Adipocyte (in vitro differentiated cells): Measurements from ENCODE around the gene NPIPB6.

Source experiments
- DNase-seq: peaks from one replicate; pipeline ENCODE4 v3.0.0-alpha.2; 2015; ENCODE audit warnings: low read depth
- H3K27me3 ChIP-seq: replicated peaks from 2 replicates; pipeline ENCODE4 v1.7.0; 2013; ENCODE audit warnings: mild to moderate bottlenecking, low read length, moderate library complexity; ENCODE audit not compliant: control insufficient read depth, insufficient read depth
- H3K36me3 ChIP-seq: 2 replicates; pipeline ENCODE4 v1.7.0; 2013; ENCODE audit warnings: low read length, mild to moderate bottlenecking, moderate library complexity; ENCODE audit not compliant: control insufficient read depth, insufficient read depth, severe bottlenecking
- H3K4me1 ChIP-seq: 2 replicates; pipeline ENCODE4 v1.7.0; 2013; ENCODE audit warnings: mild to moderate bottlenecking, low read length, moderate library complexity; ENCODE audit not compliant: control insufficient read depth, insufficient read depth
- H3K4me3 ChIP-seq: 2 replicates; pipeline ENCODE4 v1.7.0; 2013; ENCODE audit warnings: mild to moderate bottlenecking, low read length, moderate library complexity
- H3K9ac ChIP-seq: 2 replicates; pipeline ENCODE4 v1.7.0; 2013; ENCODE audit warnings: mild to moderate bottlenecking, low read length, moderate library complexity
- H3K9me3 ChIP-seq: 2 replicates; pipeline ENCODE4 v1.7.0; 2013; ENCODE audit warnings: mild to moderate bottlenecking, low read length, moderate library complexity; ENCODE audit not compliant: control insufficient read depth

Gene NPIPB6

GRCh38 chr16:28320023-28320561 is 43.2 kb downstream of the NPIPB6 start:
- Histone ChIP-seq H3K4me3 (no peak overlapping the region), H3K27me3 (peaks cover 29% of the 10 kb centered on the region), H3K4me1 (peaks cover 3% of the 10 kb centered on the region), H3K9me3 (no peaks in the 10 kb centered on the region), H3K36me3 (no peaks in the 10 kb centered on the region), H3K9ac (no peak overlapping the region)
- no peak for DNase-seq

GRCh38 chr16:28319476-28320022 is 43.8 kb downstream of the NPIPB6 start:
- H3K27me3 ChIP-seq = peaks cover 31% of the 10 kb centered on the region
- H3K9me3 ChIP-seq = no peaks in the 10 kb centered on the region
- DNase-seq = no peak
- H3K36me3 ChIP-seq = no peaks in the 10 kb centered on the region
- no peak overlapping the region for H3K9ac ChIP-seq
- no peak overlapping the region for H3K4me3 ChIP-seq
- peaks cover 3% of the 10 kb centered on the region for H3K4me1 ChIP-seq

DNA sequence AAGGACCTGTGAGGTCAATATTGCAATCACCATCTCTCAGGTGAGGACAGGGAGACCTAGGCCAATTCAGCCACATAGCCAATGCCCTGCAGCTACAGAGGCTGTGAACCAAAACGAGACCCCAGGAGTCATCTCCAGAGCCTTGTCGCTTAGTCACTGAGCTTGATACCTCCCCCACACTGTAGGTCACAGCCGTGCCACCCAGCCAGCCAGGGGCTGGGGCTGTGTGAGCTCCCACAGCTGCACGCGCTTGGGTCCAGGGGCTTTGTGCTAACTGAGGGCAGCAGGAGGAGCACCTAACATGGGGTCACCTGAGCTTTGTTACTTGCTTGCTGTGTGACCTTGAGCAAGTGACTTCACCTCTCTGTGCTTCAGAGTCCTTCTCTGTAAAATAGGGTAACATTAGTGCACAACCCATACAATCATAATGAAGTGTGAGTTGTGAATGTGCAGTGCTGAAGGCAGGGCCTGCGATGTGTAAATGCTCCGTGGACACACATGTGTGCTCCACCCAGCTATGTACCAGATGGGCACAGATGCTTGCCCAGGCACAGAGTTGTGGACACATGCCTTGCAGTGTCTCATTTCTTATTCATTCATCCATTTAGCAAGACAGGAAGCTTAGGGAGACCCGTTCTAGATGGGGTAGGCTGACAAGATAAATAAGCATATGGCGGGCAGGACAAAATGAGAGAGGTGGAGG is 45.1 kb downstream of the NPIPB6 start:
- Histone ChIP-seq H3K4me1 (peaks cover 3% of the 10 kb centered on the region), H3K4me3 (no peak overlapping the region), H3K9me3 (no peaks in the 10 kb centered on the region), H3K27me3 (peaks cover 33% of the 10 kb centered on the region), H3K9ac (no peak overlapping the region), H3K36me3 (no peaks in the 10 kb centered on the region)
- no peak for DNase-seq

DNA sequence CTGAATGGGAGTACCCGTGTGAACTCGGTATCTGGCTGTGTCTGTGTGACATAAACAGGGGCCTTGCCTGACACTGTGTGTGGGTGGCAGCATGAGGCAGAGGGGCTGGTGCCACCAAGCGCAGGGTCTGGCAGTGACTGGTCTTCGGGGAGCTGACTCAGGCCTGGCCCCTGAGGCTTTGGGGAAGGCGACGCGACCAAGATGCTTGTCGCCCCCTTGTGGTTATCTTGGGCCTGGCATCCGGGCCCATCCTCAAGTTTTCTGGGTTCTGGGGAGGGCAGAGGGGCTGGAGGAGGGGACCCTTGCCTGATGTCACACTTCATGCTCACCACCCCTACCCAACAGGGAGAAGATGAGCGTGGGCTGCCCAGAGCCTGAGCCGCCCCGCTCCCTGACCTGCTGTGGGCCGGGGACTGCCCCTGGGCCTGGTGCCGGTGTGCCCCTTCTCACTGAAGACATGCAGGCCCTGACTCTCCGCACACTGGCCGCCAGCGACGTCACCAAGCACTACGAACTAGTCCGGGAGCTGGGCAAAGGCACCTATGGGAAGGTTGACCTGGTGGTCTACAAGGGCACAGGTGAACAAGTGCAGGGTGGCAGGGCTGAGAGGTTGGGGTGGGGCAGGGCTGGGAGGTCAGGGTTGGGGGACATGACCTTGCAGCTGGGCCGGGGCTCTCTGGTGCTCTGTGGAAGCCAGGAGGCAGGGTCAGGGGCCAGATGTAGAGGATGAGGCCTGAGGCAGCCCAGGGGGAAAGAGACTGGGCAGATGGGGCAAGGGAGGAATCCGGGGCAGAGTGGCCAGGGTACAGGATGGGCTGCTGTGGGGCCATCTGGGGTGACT is 46.0 kb downstream of the NPIPB6 start:
- peaks cover 33% of the 10 kb centered on the region for H3K27me3 ChIP-seq
- DNase-seq = peak; percentile 78
- no peak overlapping the region for H3K9ac ChIP-seq

GRCh38 chr16:28316054-28316453 is 47.3 kb downstream of the NPIPB6 start:
- Histone ChIP-seq H3K4me3 (no peak overlapping the region), H3K4me1 (peaks cover 3% of the 10 kb centered on the region), H3K9me3 (no peaks in the 10 kb centered on the region), H3K36me3 (no peaks in the 10 kb centered on the region), H3K9ac (no peak overlapping the region), H3K27me3 (peaks cover 45% of the 10 kb centered on the region)
- no peak for DNase-seq

More for the DNA sequence above, 46.0 kb downstream of the NPIPB6 start:
- no peaks in the 10 kb centered on the region for H3K9me3 ChIP-seq
- H3K4me1 ChIP-seq = peaks cover 3% of the 10 kb centered on the region
- no peaks in the 10 kb centered on the region for H3K36me3 ChIP-seq
- no peak overlapping the region for H3K4me3 ChIP-seq

DNA sequence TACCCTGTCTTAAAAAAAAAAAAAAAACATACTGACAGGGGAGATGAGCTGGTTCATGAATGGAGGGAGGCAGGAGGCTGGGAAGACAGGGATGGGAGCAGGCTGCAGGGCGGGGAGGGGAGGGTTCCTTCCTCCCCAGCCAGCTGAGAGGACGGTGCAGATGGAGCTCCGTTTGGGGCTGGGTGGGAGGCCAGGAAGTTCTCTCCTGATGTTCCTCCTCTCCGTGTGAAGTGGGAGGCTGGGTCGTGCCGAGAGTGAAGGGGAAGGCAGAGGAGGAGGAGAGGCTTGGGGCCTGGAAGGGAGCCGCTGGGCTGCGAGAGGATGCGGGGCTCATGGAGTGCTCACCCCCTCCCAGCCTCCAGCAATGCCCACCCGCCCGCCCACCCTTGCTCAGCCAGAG is 49.7 kb downstream of the NPIPB6 start:
- Histone ChIP-seq H3K9me3 (no peaks in the 10 kb centered on the region), H3K9ac (no peak overlapping the region), H3K4me1 (peaks cover 3% of the 10 kb centered on the region), H3K4me3 (no peak overlapping the region), H3K36me3 (no peaks in the 10 kb centered on the region), H3K27me3 (peaks cover 48% of the 10 kb centered on the region)
- no peak for DNase-seq

- H3K4me3 ChIP-seq = no peak overlapping the region
- H3K36me3 ChIP-seq = no peaks in the 10 kb centered on the region
- no peak overlapping the region for H3K9ac ChIP-seq
- peaks cover 3% of the 10 kb centered on the region for H3K4me1 ChIP-seq
- DNase-seq = no peak
- H3K9me3 ChIP-seq = no peaks in the 10 kb centered on the region
- H3K27me3 ChIP-seq = peaks cover 37% of the 10 kb centered on the region
Measured at GRCh38 chr16:28312327-28312726, 51.0 kb downstream of the NPIPB6 start.

DNA sequence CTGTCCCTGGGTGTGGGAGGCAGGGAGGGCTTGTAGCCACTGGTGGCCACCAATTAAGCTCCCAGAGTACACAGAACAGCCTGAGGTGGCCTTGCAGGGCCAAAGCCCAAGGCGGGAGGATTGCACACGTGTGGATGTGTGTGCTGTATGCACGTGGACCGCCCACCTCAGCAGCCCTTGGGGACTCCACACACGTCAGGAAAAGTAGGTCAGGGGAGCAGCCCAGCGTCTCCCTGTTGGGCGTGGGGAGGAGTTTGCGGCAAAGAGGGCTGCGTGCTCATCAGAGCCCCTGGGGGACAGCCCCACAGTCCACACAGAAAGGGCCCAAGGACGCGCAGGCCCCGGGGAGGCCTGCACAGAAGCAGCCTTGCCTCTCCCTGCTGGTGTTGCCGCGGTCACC is 51.4 kb downstream of the NPIPB6 start:
- no peaks in the 10 kb centered on the region for H3K36me3 ChIP-seq
- no peak for DNase-seq
- H3K9ac ChIP-seq = no peak overlapping the region
- H3K9me3 ChIP-seq = no peaks in the 10 kb centered on the region
- H3K4me3 ChIP-seq = no peak overlapping the region
- peaks cover 2% of the 10 kb centered on the region for H3K4me1 ChIP-seq
- peaks cover 37% of the 10 kb centered on the region for H3K27me3 ChIP-seq

GRCh38 chr16:28311413-28311812 is 51.9 kb downstream of the NPIPB6 start:
- Histone ChIP-seq H3K36me3 (no peaks in the 10 kb centered on the region), H3K9me3 (no peaks in the 10 kb centered on the region)

GRCh38 chr16:28310796-28311195 is 52.5 kb downstream of the NPIPB6 start:
- no peaks in the 10 kb centered on the region for H3K36me3 ChIP-seq

More at GRCh38 chr16:28311413-28311812, 51.9 kb downstream of the NPIPB6 start:
- Histone ChIP-seq H3K9ac (no peak overlapping the region), H3K27me3 (peaks cover 41% of the 10 kb centered on the region), H3K4me3 (no peak overlapping the region), H3K4me1 (no peaks in the 10 kb centered on the region)
- no peak for DNase-seq

GRCh38 chr16:28309811-28310311 is 53.4 kb downstream of the NPIPB6 start:
- Histone ChIP-seq H3K27me3 (peaks cover 36% of the 10 kb centered on the region), H3K9me3 (no peaks in the 10 kb centered on the region), H3K9ac (no peak overlapping the region), H3K4me3 (no peak overlapping the region), H3K36me3 (no peaks in the 10 kb centered on the region), H3K4me1 (no peaks in the 10 kb centered on the region)
- no peak for DNase-seq

More at GRCh38 chr16:28310796-28311195, 52.5 kb downstream of the NPIPB6 start:
- DNase-seq = no peak
- Histone ChIP-seq H3K9me3 (no peaks in the 10 kb centered on the region), H3K4me3 (no peak overlapping the region), H3K27me3 (peaks cover 40% of the 10 kb centered on the region), H3K4me1 (no peaks in the 10 kb centered on the region), H3K9ac (no peak overlapping the region)
